ENCODE measurements around the gene OLIG1.

Gene OLIG1

GRCh38 chr21:33030633-33031032 is 39.3 kb upstream of the OLIG1 start:
- DNase-seq = peak in 3 of 51 donors; percentile 30 to 45 (median 41)

- peak in 1 of 51 donors; percentile 31 for DNase-seq
These were observed 38.6 kb upstream of the OLIG1 start for GRCh38 chr21:33031152-33031911.

- no peak for DNase-seq
These were observed 37.4 kb upstream of the OLIG1 start for GRCh38 chr21:33032434-33033047.

- no peak for DNase-seq
These were observed 36.6 kb upstream of the OLIG1 start for GRCh38 chr21:33033094-33033951.

GRCh38 chr21:33033961-33034413 is 36.0 kb upstream of the OLIG1 start:
- no peak for DNase-seq

GRCh38 chr21:33035147-33035546 is 34.8 kb upstream of the OLIG1 start:
- no peak for DNase-seq

GRCh38 chr21:33036430-33037162 is 33.3 kb upstream of the OLIG1 start:
- peak in 10 of 51 donors; percentile 16 to 42 (median 21) for DNase-seq

- no peak for DNase-seq
These were observed 32.4 kb upstream of the OLIG1 start for GRCh38 chr21:33037501-33037900.

GRCh38 chr21:33039536-33039935 is 30.4 kb upstream of the OLIG1 start:
- peak in 40 of 51 donors; percentile 13 to 92 (median 73) for DNase-seq

GRCh38 chr21:33040215-33040614 is 29.7 kb upstream of the OLIG1 start:
- no peak for DNase-seq

GRCh38 chr21:33041981-33042380 is 28.0 kb upstream of the OLIG1 start:
- DNase-seq = no peak

- DNase-seq = no peak
These were observed 27.1 kb upstream of the OLIG1 start for GRCh38 chr21:33042812-33043211.

- no peak for DNase-seq
These were observed 23.5 kb upstream of the OLIG1 start for GRCh38 chr21:33046455-33046854.

- no peak for DNase-seq
These were observed 22.7 kb upstream of the OLIG1 start for GRCh38 chr21:33047231-33047630.

GRCh38 chr21:33051925-33052324 is 18.0 kb upstream of the OLIG1 start:
- peak in 17 of 51 donors; percentile 4 to 58 (median 30) for DNase-seq

GRCh38 chr21:33053951-33054350 is 16.0 kb upstream of the OLIG1 start:
- DNase-seq = no peak

- no peak for DNase-seq
These were observed 13.9 kb upstream of the OLIG1 start for GRCh38 chr21:33055991-33056390.

- no peak for DNase-seq
These were observed 12.5 kb upstream of the OLIG1 start for GRCh38 chr21:33057385-33057940.

- peak in 34 of 51 donors; percentile 14 to 73 (median 40) for DNase-seq
These were observed 11.4 kb upstream of the OLIG1 start for GRCh38 chr21:33058527-33058926.

GRCh38 chr21:33058957-33059356 is 11.0 kb upstream of the OLIG1 start:
- DNase-seq = peak in 6 of 51 donors; percentile 7 to 54 (median 18)

- peak in 9 of 51 donors; percentile 8 to 45 (median 20) for DNase-seq
These were observed 10.5 kb upstream of the OLIG1 start for GRCh38 chr21:33059380-33059841.

All from hypothalamus (tissue), 51 donors.